SK-N-SH (cell line): ENCODE data around the gene KIF1A. TPM values are rescaled to one million over a fixed set of nuclear protein-coding genes. Genes with fewer than 3 reads are reported as not detected.

Source experiments
- CTCF ChIA-PET: fragments of 300-600, 350-600 bp; formaldehyde crosslinking; extraction: SDS; loops from one replicate; lab custom pipeline; 2021; lab: Yijun Ruan, JAX
- POLR2A ChIA-PET: fragments of 350-600 bp; sonication (Branson Sonifier 250); formaldehyde crosslinking; extraction: SDS; loops from one replicate; lab custom pipeline; 2020; ENCODE audit warnings: antibody characterized with exemption, inconsistent platforms; lab: Yijun Ruan, JAX
- DNase-seq: peaks from one replicate; pipeline ENCODE4 v3.0.0; 2012
- H2AFZ ChIP-seq: fragments of 200-600 bp; sonication (generic); 2 replicates; pipeline ENCODE4 v1.8.1; 2016; ENCODE audit warnings: antibody characterized with exemption, mild to moderate bottlenecking, low read depth
- H3F3A ChIP-seq: fragments of 200-600 bp; sonication (generic); replicated peaks from 2 replicates; pipeline ENCODE3; 2016; ENCODE audit warnings: antibody characterized with exemption, mild to moderate bottlenecking; ENCODE audit not compliant: insufficient read depth
- H3K27ac ChIP-seq, 2 experiments: fragments of 200-500 bp in 1 of 2; fragments of 200-600 bp in 1 of 2; sonication (Bioruptor generic) in 1 of 2; sonication (generic), shearing (Covaris generic) in 1 of 2; 2 replicates each; pipeline versions ENCODE4 v1.5.1 to v1.6.1; 2014 to 2016; ENCODE audit warnings: low read depth in 2 of 2, inconsistent platforms in 1 of 2, low read length in 1 of 2, mild to moderate bottlenecking in 1 of 2, mixed read lengths in 1 of 2
- H3K27me3 ChIP-seq: fragments of 200-600 bp; sonication (generic), shearing (Covaris generic); 2 replicates; pipeline ENCODE4 v1.6.1; 2016; ENCODE audit warnings: mixed run types; ENCODE audit not compliant: insufficient read depth
- H3K36me3 ChIP-seq, 2 experiments: fragments of 200-500 bp in 1 of 2; fragments of 200-600 bp in 1 of 2; sonication (Bioruptor generic) in 1 of 2; sonication (generic) in 1 of 2; replicated peaks in 1 of 2; 2 replicates each; pipeline versions ENCODE3 to v1.5.1; 2014 to 2016; ENCODE audit warnings: low read length in 1 of 2, mild to moderate bottlenecking in 1 of 2; ENCODE audit not compliant: insufficient read depth in 2 of 2, control insufficient read depth in 1 of 2
- H3K4me1 ChIP-seq, 2 experiments: fragments of 200-500 bp in 1 of 2; fragments of 200-600 bp in 1 of 2; sonication (Bioruptor generic) in 1 of 2; sonication (generic), shearing (Covaris generic) in 1 of 2; 2 replicates each; pipeline versions ENCODE4 v1.5.1 to v1.6.1; 2014 to 2016; ENCODE audit warnings: low read depth in 1 of 2, low read length in 1 of 2, mixed run types in 1 of 2; ENCODE audit not compliant: insufficient read depth in 2 of 2, control insufficient read depth in 1 of 2
- H3K4me2 ChIP-seq: fragments of 200-600 bp; sonication (generic), shearing (Covaris generic); 2 replicates; pipeline ENCODE4 v1.6.1; 2017; ENCODE audit warnings: mixed run types
- H3K4me3 ChIP-seq, 2 experiments: fragments of 200-500 bp in 1 of 2; fragments of 200-600 bp in 1 of 2; sonication (Bioruptor generic) in 1 of 2; sonication (generic), shearing (Covaris generic) in 1 of 2; 2 replicates each; pipeline versions ENCODE4 v1.5.1 to v1.8.1; 2014 to 2016; ENCODE audit warnings: low read depth in 2 of 2, inconsistent platforms in 1 of 2, low read length in 1 of 2, mild to moderate bottlenecking in 1 of 2, mixed read lengths in 1 of 2, moderate library complexity in 1 of 2
- H3K79me2 ChIP-seq: fragments of 200-600 bp; sonication (generic); 2 replicates; pipeline ENCODE4 v1.8.1; 2017; ENCODE audit warnings: mild to moderate bottlenecking; ENCODE audit not compliant: insufficient read depth
- H3K9ac ChIP-seq: fragments of 200-600 bp; sonication (generic); 2 replicates; pipeline ENCODE4 v1.6.1; 2017; ENCODE audit warnings: mixed run types
- H3K9me2 ChIP-seq: fragments of 200-600 bp; sonication (generic); 2 replicates; pipeline ENCODE4 v1.6.1; 2017; ENCODE audit warnings: mixed run types
- H3K9me3 ChIP-seq: fragments of 200-600 bp; sonication (generic); 2 replicates; pipeline ENCODE4 v1.6.1; 2017; ENCODE audit warnings: mixed run types, mild to moderate bottlenecking, moderate library complexity
- H4K20me1 ChIP-seq: fragments of 200-600 bp; sonication (generic); 2 replicates; pipeline ENCODE4 v1.6.1; 2017; ENCODE audit warnings: mild to moderate bottlenecking, mixed run types; ENCODE audit not compliant: insufficient read depth
- ELF1 ChIP-seq: IDR thresholded peaks from 2 replicates; pipeline ENCODE4 v1.4.0; 2012
- FOXJ3 ChIP-seq: sonication (generic); formaldehyde crosslinking; IDR thresholded peaks from 2 replicates; pipeline ENCODE4 v1.5.1; 2020; ENCODE audit warnings: mild to moderate bottlenecking, missing genetic modification reagents
- NFIC ChIP-seq: IDR thresholded peaks from 2 replicates; pipeline ENCODE4 v1.4.0; 2012; ENCODE audit warnings: borderline replicate concordance
- RCOR1 ChIP-seq: fragments of 150-350 bp; IDR thresholded peaks from 2 replicates; pipeline ENCODE4 v1.6.1; 2017; ENCODE audit warnings: antibody characterized with exemption, low read length
- SIN3A ChIP-seq: IDR thresholded peaks from 2 replicates; pipeline ENCODE4 v1.6.1; 2012; ENCODE audit warnings: low read depth, mild to moderate bottlenecking, low read length, moderate library complexity, borderline replicate concordance
- YY1 ChIP-seq: IDR thresholded peaks from 2 replicates; pipeline ENCODE4 v1.4.0; 2012; ENCODE audit warnings: low read depth, mild to moderate bottlenecking
- WGBS: methylation state at CpG from one replicate; pipeline ENCODE4 v1.1.6; 2017; ENCODE audit warnings: low lambda C conversion rate; 5-methylcytosine and 5-hydroxymethylcytosine counted together
- polyA plus RNA-seq, 3 experiments: library from polyadenylated mRNA; depleted of rRNA; stranded (reverse); fragments of >200 nt; gene quantifications; 2 replicates each; pipeline ENCODE4 v1.2.3, GENCODE V29; 2012
- TF ChIP-seq, protein P1 (sequence below): IDR thresholded peaks from 2 replicates; pipeline ENCODE4; 2012
- TF ChIP-seq, protein P2 (sequence below): fragments of 150-350 bp; IDR thresholded peaks from 2 replicates; pipeline ENCODE4 v1.6.1; 2016; ENCODE audit warnings: mild to moderate bottlenecking, low read depth, low read length
- TF ChIP-seq, protein P3 (sequence below): IDR thresholded peaks from 2 replicates; pipeline ENCODE4 v1.4.0; 2012; ENCODE audit warnings: low read depth, borderline replicate concordance
- TF ChIP-seq, protein P4 (sequence below): fragments of 200-600 bp; sonication (generic); IDR thresholded peaks from 2 replicates; pipeline ENCODE4 v1.6.1; 2017; ENCODE audit warnings: antibody characterized with exemption, mild to moderate bottlenecking, moderate library complexity
- TF ChIP-seq, protein P5 (sequence below): IDR thresholded peaks from 2 replicates; pipeline ENCODE4 v1.4.0; 2012; ENCODE audit warnings: low read depth
- TF ChIP-seq, protein P6 (sequence below): fragments of 150-350 bp; IDR thresholded peaks from 2 replicates; pipeline ENCODE4 v1.6.1; 2017; ENCODE audit warnings: antibody characterized with exemption, low read length, low read depth, borderline replicate concordance

The KIF1A gene
- polyA plus RNA-seq, 1 of the 3 experiments (the other 2 are of a cell fraction), result 0.21 TPM

DNA sequence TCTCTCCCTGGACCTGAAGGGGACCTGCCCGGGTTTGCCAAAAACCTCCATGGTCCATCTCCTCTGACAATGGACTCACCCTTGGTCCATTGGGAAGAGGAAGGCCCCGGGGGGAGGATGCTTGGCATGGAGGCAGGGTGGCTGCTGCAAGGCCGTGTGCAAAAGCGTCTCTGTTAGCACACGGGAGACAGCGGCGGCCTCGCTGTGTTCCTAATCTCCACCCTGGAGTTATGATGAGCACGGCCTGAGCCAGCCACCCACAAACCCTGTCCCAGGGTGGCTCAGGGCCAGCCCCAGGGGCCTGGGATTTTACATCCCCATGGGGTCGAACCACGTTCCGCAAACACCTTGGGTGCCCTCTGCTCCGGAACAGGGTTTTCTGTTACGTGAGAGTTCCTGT lies 92.6 kb downstream of the KIF1A start (continued):
- TF ChIP-seq, protein P1, sequence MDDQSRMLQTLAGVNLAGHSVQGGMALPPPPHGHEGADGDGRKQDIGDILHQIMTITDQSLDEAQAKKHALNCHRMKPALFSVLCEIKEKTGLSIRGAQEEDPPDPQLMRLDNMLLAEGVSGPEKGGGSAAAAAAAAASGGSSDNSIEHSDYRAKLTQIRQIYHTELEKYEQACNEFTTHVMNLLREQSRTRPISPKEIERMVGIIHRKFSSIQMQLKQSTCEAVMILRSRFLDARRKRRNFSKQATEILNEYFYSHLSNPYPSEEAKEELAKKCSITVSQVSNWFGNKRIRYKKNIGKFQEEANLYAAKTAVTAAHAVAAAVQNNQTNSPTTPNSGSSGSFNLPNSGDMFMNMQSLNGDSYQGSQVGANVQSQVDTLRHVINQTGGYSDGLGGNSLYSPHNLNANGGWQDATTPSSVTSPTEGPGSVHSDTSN, result no peak
- TF ChIP-seq, protein P2, sequence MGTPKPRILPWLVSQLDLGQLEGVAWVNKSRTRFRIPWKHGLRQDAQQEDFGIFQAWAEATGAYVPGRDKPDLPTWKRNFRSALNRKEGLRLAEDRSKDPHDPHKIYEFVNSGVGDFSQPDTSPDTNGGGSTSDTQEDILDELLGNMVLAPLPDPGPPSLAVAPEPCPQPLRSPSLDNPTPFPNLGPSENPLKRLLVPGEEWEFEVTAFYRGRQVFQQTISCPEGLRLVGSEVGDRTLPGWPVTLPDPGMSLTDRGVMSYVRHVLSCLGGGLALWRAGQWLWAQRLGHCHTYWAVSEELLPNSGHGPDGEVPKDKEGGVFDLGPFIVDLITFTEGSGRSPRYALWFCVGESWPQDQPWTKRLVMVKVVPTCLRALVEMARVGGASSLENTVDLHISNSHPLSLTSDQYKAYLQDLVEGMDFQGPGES, result no peak
- TF ChIP-seq, protein P3, sequence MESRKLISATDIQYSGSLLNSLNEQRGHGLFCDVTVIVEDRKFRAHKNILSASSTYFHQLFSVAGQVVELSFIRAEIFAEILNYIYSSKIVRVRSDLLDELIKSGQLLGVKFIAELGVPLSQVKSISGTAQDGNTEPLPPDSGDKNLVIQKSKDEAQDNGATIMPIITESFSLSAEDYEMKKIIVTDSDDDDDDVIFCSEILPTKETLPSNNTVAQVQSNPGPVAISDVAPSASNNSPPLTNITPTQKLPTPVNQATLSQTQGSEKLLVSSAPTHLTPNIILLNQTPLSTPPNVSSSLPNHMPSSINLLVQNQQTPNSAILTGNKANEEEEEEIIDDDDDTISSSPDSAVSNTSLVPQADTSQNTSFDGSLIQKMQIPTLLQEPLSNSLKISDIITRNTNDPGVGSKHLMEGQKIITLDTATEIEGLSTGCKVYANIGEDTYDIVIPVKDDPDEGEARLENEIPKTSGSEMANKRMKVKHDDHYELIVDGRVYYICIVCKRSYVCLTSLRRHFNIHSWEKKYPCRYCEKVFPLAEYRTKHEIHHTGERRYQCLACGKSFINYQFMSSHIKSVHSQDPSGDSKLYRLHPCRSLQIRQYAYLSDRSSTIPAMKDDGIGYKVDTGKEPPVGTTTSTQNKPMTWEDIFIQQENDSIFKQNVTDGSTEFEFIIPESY, result no peak
- TF ChIP-seq NFIC (no peak), YY1 (no peak)
- TF ChIP-seq, protein P4, sequence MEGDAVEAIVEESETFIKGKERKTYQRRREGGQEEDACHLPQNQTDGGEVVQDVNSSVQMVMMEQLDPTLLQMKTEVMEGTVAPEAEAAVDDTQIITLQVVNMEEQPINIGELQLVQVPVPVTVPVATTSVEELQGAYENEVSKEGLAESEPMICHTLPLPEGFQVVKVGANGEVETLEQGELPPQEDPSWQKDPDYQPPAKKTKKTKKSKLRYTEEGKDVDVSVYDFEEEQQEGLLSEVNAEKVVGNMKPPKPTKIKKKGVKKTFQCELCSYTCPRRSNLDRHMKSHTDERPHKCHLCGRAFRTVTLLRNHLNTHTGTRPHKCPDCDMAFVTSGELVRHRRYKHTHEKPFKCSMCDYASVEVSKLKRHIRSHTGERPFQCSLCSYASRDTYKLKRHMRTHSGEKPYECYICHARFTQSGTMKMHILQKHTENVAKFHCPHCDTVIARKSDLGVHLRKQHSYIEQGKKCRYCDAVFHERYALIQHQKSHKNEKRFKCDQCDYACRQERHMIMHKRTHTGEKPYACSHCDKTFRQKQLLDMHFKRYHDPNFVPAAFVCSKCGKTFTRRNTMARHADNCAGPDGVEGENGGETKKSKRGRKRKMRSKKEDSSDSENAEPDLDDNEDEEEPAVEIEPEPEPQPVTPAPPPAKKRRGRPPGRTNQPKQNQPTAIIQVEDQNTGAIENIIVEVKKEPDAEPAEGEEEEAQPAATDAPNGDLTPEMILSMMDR, result no peak

DNA sequence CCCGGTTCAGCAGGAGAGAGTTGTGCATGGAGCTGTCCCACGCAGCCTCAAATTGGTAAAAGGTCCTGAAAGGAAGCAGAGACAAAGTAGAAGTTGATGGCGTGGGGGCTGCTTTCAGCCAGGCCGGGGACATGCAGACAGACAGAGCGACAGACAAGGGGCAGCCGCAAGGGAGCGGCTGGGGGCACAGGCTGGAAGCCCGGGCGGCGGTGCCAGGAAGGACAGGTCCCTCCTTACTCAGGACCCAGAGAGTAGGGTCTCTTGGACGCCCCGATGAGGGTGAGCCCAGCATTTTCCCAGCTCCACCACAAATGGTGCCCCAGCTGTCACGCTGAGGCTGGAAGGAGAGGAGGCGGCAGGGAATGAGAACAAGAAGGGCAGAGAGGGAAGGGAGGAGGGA lies 93.1 kb downstream of the KIF1A start:
- Histone ChIP-seq H3K36me3 (no peaks in the 10 kb centered on the region), H3K79me2 (no peaks in the 10 kb centered on the region), H3K27me3 (no peaks in the 10 kb centered on the region), H3K9me2 (no peaks in the 10 kb centered on the region), H4K20me1 (no peaks in the 10 kb centered on the region), H2AFZ (no peak overlapping the region), H3K27ac (no peak overlapping the region), H3K9ac (no peak overlapping the region), H3K4me2 (no peak overlapping the region), H3K9me3 (no peaks in the 10 kb centered on the region), H3F3A (no peaks in the 10 kb centered on the region), H3K4me3 (no peak overlapping the region), H3K4me1 (peaks cover 0 to 39% of the 10 kb centered on the region in 2 experiments; a peak in 1 of 4 replicates)
- POLR2A ChIA-PET, result no interaction called here
- TF ChIP-seq RCOR1, result no peak
- no peak for TF ChIP-seq ELF1
- TF ChIP-seq, protein P3, result no peak
- TF ChIP-seq SIN3A, result no peak
- TF ChIP-seq, protein P5, sequence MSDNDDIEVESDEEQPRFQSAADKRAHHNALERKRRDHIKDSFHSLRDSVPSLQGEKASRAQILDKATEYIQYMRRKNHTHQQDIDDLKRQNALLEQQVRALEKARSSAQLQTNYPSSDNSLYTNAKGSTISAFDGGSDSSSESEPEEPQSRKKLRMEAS, result no peak
- TF ChIP-seq, protein P1, result no peak
- TF ChIP-seq, protein P6, sequence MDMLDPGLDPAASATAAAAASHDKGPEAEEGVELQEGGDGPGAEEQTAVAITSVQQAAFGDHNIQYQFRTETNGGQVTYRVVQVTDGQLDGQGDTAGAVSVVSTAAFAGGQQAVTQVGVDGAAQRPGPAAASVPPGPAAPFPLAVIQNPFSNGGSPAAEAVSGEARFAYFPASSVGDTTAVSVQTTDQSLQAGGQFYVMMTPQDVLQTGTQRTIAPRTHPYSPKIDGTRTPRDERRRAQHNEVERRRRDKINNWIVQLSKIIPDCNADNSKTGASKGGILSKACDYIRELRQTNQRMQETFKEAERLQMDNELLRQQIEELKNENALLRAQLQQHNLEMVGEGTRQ, result no peak
- TF ChIP-seq FOXJ3 (CRISPR knock-in tag), result no peak
- CTCF ChIA-PET, result no interaction called here
- WGBS, result 58% methylated on average over 13 of the region's 14 CpGs
- DNase-seq, result no peak
